GM18505 (cell line): ENCODE data around the gene ARHGAP25.

Experiments used
- ATAC-seq: cut with Tn5 transposase; IDR thresholded peaks from one replicate; pipeline ENCODE4 v1.9.1; 2021; ENCODE audit not compliant: unreplicated experiment
- POLR2A ChIP-seq: IDR thresholded peaks from 4 replicates; pipeline ENCODE4 v1.6.1; 2011; ENCODE audit warnings: borderline replicate concordance; ENCODE audit not compliant: insufficient read depth, insufficient read length; ENCODE audit errors: extremely low read depth

Gene ARHGAP25

DNA sequence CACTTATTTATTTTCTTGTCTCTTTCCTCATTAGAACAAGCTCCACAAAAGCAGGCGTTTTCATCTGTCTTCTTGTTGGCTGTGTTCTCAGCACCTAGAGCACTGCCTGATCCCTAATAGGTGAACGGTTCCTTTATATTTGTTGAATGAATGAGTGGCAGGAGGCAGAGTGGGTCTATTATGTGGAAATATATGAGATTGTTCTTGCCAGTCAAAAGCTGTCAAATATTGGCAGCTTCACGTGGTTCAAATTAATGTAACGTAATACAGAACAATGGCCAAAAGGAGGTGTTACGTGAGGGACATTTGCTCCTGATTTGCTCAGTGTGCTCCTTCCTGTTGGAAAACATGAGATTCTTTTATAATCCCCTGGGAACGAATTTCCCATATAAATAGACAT is 8.5 kb upstream of the ARHGAP25 start:
- no peak for TF ChIP-seq POLR2A
- no peak for ATAC-seq

DNA sequence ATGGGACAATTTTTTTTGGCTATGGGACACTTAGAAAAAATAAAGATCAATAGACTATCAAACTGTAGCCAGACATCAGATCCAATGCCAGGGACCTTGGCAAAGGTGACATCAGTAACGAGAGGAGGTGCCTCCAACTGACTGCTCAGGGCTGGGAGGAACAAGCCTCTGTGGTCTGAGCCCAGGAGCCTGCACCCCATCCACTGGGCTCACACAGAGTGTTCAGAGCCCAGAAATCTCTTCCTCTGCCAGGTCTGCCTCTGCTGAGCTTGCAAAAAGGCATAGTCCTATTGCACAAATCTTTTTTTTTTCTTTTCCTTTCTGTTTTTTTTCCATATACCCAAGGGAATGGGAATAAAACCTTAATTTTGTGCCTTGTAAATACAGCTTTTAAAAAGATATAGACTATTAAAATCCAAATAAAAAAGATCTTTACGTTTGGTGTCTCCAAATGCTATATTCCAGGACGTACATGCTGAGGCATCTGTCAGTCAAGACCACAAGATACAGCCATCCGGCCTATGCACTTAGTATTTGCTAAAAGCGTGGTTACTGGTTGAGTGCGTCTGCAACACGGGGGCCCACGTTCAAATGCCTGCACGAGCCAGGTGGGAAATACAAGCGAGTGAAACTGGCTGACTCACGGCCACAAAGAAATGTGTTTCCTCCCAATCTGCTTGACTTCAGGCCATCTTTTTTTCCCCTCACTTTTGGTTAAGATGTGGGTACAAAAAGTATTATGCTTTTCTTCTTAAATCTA is 7.8 kb upstream of the ARHGAP25 start:
- peak; percentile 95 for ATAC-seq
- TF ChIP-seq POLR2A: no peak

DNA sequence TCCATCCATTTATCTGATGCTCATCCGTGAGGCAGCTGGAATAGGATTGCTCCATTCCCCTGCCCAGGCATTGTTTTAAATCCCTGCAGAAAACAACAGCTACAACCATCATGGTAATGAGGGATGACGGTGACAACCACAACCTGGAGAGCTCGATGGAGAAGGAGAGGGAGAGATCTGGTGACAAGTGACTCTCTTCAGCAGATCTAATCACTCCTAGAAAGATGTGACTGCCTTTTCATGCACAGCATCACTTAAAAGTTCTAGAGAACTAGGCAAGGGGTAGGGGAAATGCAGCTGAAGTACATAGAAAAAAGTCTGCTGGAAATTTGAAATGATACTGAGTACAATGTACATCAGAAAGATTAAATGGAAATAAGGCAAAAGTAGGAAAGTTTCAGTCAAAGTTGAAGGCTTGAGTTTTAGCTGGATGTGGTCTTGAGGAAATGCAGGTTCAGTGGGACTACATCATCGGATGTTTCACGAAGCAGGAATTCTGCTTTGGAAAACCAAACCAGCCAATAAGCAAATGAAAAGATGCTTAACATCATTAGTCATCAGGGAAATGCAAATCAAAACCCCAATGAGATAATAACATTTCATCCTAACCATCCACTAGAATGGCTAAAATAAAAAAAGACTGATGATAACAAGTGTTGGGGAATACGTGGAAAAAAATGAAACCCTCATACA is 6.8 kb upstream of the ARHGAP25 start:
- ATAC-seq: no peak
- TF ChIP-seq POLR2A: no peak

DNA sequence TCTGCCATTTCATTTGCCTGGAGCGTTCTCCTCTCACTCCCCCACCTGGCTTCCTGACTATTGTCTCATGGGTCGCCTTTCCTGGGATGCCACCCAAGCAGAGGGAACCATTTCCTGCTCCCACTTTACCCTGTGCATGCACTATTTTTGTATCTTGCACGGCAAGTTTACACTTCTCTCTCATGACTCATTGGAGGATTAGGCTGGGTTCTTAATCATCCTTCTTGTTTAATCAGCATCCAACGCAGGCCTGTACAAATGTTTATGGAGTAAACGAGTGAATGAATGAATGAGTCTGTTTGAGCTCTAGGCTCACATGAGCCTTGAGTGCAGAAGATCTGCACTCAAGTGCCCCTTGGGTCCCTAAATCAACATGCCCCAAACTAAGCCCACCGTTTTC is 3.8 kb upstream of the ARHGAP25 start:
- no peak for ATAC-seq
- no peak for TF ChIP-seq POLR2A

DNA sequence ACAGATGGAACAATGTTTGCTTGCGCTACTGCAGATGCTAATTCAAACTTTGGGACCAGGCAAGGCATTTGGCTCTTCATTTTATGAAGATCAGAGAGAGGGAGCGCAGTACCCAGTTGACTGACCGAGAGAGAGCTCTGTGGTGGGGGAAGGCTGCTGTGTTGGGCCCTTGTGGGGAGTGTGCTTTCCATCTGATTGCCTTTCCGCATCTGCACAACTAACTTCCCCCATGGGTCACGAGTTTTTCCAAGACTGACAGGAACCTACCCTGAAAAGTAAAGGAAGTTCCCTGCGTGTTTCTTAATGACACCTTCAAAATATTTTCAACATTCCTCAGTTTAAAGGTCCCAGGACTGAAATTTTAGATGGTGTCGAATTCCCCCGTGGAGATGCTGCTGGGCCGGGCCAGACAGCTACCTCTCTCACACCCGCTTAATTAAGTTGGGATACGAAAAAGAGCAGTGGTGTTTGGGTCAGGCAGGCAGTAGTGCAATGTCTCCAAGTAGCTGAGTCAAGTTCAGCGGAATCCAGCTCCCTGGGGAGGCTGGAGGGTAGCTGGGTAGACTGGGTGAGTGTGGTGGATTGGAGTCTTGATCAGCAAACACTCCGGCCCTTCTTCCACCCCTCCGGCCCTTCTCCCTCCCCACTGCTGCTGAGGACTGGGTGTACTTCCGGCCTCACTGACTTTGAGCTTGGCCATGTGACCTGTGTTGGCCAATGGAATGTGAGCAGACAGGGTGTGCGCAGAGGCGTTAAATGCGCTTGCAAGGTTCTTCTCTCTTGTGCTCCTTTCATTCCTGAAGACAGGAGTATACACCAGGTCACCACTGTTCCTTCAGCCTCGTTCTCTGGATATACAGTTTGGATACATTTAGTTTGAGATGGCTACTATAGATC is 2.3 kb upstream of the ARHGAP25 start:
- ATAC-seq: no peak
- no peak for TF ChIP-seq POLR2A

DNA sequence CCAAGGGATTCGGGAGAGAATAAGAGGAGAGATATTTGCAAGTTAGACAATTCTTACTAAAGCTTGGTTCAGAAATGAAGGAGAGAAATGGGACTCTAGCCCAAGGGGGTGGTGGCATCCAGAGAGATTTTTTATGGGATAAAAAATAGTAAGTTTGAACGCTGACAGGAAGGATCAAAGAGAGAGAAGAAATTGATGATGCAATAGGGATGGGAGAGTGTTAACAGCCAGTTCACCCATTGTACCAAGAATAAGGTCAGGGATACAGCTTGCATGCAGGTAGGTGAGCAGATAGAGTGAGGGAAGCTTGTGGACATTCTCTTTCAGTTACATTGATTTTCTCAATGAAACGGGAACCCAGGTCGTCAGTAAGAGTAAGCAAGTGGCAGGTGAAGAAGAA is 1.2 kb upstream of the ARHGAP25 start:
- ATAC-seq: no peak
- TF ChIP-seq POLR2A: no peak

DNA sequence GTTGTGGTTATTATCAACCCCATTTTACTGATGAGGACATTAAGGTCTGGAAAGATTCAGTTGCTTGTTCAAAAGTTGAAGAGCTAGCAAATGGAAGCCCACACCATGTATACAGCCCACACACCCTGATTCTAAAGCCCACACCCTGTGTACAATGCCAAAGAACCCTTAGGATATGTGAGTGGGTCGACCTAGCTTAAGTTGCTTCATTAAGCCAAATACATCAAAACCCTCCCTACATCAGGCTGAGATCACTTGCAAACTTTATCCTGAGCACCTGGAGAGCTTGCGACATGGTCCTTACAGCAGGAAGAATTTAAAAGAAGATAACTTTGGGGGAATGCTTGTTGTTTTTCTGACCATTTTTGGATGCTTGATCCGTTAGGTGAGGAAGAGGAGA is 435 bp upstream of the ARHGAP25 start:
- no peak for ATAC-seq
- no peak for TF ChIP-seq POLR2A

DNA sequence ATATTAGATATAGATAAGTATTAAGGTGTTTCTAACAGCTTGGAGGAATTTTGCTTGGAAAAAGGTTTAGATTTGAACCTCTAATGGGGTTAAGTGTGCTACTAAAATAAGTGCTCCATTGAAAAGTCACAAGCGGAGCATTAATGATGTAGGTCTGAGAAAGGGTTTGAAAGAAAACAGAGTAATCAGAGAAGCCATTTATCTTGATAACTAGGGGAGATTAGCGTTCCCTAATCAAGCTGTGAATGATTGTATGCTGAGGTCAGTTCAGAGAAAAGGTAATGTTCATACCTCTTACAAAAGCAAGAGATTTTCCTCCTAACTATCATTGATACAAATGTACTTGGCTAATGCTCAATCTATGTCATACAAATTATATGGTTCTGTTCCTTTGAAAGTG is 1.5 kb downstream of the ARHGAP25 start:
- ATAC-seq: no peak
- no peak for TF ChIP-seq POLR2A

DNA sequence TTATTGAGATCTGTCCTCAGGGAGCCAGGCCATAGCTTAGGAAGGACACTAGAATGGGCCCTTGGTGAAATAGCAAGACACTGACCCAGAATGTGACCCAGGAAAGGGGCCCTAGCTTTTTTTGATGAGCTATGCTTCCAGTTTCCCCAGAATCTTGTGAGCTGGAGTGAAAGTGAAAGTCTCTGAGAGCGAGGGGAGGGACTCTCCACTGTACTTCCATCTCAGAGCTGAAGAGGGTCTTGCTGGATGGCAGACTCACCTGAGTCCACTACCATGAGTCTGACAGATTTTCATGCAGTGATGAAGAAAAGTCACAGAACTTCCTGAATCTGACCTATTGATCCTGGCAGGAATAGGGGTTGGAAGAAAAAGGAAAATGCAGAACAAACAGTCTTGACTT is 3.1 kb downstream of the ARHGAP25 start:
- peak; percentile 28 for ATAC-seq

DNA sequence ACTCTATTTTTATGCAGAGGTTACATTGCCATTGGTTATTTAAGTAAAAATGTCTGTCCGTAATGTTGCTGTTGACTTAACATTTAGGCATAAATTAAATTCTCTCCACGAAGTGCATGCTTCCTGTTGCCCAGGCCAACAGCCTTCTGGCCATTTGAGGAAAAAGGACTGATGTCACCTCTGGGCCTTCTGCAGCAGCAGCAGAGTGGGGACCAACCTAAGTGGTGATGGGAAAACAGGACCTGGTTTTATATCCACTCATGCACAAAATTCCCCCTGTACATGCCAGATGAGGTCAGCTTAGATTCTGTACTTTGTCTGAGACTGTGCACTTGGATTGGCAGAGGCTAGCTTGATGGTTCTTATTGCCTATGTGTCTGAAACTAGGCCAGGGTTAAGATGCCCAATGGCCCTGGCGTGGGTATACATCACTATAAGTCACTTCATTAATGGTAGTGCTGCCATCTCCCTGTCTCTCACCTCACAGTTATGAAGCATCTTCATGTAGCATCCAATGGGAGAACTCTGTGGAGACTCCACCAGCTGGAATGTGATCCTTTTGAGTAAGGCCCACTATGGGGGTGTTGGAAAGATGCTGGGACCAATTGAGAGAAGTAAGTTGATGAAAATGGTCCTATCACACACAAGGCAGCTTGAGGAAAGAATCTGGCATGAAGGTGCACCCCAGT is 4.4 kb downstream of the ARHGAP25 start:
- ATAC-seq: no peak
- no peak for TF ChIP-seq POLR2A

More for the DNA sequence above, 3.1 kb downstream of the ARHGAP25 start:
- TF ChIP-seq POLR2A: peak; percentile 43

DNA sequence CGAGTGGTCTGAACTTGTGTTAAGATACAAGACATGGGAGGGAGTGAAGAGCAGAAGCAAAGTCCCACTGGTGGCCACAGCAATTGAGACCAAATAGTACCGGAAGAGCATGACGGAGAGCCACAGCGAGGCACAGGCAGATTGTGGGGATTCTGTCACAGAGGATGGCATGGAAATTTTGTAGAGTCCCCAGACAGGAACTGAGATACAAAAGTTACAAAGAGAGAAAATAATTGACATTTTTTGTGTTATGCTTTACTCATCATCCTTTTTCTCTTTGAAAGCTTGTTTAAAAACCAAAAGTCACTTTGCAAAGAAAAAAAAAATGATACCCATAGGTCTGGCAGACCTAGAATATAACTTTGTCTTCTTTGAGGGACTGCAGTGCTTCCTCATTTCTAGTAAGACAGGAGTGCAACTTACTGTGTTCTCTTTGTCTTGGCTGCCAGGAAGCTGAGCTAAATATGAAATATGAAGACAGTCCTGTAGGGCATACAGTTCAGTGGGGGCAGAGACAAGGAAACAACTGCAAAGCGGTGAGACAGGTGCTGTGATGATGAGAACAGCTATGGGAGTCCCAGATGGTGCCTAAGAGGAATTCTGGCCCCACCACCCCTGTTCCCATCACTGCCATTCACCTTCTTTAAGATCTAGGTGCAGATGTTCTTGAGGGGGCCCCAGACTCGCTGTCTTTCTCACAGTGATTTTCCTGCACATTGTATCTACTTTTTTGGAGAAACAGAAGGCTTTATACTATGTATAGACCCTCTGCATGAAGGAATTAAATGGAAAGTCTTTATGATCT is 5.2 kb downstream of the ARHGAP25 start:
- TF ChIP-seq POLR2A: no peak
- ATAC-seq: no peak

DNA sequence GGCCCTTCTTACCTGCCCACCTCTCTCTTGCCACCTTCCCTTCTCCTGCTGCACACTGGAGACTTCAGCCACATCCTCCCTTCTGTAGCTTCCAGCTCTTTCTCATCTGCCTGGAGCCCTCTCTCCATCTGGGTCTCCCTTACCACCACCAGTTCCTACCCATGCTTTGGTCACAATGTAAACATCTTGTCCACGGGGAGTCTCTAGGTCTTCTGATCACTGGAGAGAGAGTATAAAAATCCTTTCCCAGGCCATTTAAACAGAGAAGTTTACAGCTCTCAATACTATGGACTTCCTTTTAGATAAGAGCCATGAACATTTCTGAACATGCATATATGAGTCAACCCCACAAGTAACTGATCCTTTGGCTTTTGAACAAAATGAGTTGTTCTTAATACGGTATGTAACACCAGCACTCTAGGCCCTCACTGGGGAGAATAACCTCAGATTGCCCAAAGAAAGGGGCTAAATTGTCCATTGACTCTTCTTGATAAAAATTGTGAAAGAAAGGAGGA is 5.8 kb downstream of the ARHGAP25 start:
- no peak for ATAC-seq
- TF ChIP-seq POLR2A: no peak
